GM21367 (cell line): ENCODE data around the gene RTKN.
"Not testable (repeated sequence)": the region's sequence is repeated elsewhere in the genome, so short reads cannot be mapped to it uniquely, and the experiment has no call there.

ENCODE experiments used
- ATAC-seq: cut with Tn5 transposase; IDR thresholded peaks from one replicate; pipeline ENCODE4 v1.9.1; 2021; ENCODE audit not compliant: unreplicated experiment

Gene RTKN

DNA sequence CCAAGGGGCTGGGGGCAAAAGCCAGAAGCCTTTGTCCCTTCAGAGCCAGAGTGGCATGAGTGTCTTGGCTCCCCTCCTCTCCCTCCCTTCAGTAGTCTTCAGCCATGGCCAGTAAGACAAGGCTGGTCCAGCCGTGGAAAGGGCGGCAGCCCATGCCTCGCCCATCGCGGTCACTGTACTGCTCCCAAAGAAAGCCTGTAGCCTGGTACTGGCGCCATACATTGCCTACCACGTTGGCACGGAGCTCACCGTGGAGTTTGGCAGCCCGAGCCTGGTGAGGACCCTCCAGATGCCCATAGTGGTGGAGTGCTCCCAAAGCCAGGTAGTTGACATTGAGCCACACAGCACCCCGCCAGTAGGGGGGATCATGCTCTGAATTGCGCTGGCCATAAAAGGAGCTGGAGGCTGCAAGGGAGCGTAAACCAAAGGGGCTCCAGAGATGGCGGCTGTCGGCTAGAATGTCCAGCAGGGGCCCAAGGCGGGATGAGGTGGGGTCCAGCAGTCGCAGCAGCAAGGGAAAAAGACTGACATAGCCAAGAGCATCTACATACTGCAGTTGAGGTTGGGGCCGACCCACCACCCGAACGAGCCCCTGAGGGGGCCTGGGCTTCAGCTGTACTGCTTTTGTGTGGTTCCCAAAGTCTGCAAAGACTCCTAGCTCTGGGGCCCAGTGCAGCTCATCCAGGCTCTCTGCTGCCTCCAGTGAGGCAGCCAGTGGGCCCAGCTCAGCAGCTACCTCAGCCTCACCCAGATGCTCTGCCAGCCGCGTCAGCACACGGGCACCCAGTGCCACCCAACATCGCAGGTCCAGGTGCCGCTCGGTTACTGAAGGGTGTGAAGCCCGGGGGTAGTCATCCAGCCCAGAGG lies 19.7 kb upstream of the RTKN start:
- no peak for ATAC-seq

DNA sequence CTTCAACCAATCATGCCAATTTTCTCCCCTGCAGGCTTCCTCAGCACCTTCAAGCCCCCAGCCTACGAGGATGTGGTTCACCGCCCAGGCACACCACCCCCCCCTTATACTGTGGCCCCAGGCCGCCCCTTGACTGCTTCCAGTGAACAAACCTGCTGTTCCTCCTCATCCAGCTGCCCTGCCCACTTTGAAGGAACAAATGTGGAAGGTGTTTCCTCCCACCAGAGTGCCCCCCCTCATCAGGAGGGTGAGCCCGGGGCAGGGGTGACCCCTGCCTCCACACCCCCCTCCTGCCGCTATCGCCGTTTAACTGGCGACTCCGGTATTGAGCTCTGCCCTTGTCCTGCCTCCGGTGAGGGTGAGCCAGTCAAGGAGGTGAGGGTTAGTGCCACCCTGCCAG lies 18.4 kb upstream of the RTKN start:
- not testable (repeated sequence) for ATAC-seq

DNA sequence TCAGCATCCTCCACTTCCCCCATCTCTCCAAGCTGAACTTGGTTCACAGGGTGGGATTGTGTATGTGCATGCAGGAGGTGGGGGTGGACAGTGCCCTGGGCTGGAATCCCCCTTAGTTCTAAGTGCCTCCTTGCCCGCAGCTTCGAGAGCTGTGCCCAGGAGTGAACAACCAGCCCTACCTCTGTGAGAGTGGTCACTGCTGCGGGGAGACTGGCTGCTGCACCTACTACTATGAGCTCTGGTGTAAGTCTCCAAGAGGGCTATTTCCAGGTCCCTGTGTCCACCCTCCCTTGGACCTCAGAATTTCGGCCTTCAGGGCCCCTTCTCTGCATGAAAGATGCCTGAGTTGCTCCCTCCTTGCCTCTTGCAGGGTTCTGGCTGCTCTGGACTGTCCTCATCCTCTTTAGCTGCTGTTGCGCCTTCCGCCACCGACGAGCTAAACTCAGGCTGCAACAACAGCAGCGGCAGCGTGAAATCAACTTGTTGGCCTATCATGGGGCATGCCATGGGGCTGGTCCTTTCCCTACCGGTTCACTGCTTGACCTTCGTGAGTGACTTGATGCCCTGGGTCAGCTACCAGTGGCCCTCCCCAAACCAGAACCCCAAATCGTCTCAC lies 17.9 kb upstream of the RTKN start:
- not testable (repeated sequence) for ATAC-seq

DNA sequence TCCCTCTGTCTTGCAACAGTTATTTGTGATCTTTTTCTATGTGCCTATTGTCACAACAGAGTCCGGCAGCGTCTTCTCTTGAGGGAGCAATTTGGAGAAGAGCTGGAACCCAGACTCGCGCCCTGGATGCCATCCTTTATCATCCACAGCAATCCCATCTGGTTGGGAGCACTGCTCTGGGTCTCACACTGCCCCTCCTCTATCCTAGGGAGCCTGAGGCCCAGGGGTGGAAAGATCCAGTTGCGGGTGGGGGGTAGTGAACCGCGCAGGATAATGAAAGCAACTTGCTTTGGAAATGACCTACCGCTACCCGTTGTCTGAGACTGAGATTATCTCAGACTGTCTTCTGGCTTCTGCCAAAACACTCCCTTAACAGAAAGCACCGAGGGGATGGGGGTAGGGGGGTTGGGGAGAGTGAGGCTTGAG lies 17.2 kb upstream of the RTKN start:
- ATAC-seq, result no peak

DNA sequence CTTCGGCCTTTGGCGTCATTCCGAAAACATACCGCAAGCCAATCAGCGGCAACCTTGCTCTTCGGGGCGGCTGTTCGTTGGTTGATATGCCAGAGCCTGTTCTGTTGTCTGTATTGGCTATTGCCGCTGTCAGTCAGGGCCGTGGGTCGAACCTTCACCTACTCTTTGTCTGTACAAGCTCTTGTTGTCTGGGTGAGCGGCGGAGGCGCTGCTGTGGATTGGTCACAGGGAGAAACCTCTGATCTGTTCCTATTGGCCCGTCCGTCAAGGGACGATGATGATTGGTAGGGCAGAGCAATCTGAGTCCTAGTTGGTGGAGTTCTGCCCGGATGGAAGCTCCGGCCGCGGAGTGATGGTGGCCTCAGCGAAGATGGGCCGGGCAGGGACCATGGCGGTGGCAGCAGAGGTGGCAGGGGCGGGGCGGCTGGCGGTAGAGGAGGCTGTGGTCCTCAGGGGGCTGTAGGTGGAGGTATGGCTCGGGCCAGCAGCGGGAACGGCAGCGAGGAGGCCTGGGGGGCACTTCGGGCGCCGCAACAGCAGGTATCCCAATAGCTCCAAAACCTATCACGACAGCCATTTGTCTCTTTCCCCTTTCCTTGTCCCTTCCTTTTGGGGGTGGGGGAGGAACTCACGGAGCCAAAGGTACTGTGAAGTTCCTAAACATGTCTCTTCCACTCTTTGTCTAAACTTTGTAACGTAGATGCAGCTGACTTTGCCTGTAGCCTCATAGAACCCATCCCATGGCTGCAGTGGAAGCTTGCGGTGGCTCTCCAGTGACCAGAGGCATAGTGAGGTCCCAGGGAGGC lies 16.6 kb upstream of the RTKN start, which contains the start of gene WBP1:
TSS of gene WBP1 (plus strand) at position 307 of the 806 bp plus-strand sequence. CDS start at position 472, 165 bp downstream.
- ATAC-seq, result peak; percentile 75

DNA sequence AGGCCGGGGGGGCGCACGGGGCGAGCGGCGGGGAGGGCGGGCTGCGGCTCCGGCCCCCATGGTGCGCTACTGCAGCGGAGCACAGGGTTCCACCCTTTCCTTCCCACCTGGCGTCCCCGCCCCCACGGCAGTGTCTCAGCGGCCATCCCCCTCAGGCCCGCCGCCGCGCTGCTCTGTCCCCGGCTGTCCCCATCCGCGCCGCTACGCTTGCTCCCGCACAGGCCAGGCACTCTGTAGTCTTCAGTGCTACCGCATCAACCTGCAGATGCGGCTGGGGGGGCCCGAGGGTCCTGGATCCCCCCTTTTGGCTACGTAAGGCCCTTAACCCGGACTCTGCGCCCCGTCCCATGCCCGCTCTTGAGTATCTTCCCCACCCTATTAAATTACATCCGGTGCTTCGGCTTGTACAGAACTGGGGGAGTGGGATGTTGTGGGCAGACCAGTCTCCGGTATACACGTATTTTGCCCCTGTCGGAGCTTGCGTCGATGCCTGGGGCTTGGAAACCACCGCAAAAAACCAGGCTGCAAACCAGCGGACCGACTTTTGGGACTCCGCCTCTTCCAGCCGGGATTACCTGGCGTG lies 15.9 kb upstream of the RTKN start:
- ATAC-seq, result peak; percentile 28

DNA sequence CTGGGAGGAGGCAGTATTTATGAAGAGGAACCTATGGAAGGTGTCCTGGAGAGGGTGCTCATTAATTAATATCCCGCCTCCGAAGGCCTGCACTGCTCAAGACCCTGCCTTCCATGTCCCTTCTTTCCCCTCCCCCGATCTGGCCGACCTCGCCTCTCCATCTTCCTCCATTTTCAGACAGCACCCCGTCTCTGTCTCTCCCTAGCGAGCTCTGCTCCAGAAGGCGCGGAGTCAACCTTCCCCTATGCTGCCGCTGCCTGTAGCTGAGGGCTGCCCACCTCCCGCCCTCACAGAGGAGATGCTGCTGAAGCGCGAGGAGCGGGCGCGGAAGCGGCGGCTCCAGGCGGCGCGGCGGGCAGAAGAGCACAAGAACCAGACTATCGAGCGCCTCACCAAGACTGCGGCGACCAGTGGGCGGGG lies 15.4 kb upstream of the RTKN start:
- no peak for ATAC-seq

DNA sequence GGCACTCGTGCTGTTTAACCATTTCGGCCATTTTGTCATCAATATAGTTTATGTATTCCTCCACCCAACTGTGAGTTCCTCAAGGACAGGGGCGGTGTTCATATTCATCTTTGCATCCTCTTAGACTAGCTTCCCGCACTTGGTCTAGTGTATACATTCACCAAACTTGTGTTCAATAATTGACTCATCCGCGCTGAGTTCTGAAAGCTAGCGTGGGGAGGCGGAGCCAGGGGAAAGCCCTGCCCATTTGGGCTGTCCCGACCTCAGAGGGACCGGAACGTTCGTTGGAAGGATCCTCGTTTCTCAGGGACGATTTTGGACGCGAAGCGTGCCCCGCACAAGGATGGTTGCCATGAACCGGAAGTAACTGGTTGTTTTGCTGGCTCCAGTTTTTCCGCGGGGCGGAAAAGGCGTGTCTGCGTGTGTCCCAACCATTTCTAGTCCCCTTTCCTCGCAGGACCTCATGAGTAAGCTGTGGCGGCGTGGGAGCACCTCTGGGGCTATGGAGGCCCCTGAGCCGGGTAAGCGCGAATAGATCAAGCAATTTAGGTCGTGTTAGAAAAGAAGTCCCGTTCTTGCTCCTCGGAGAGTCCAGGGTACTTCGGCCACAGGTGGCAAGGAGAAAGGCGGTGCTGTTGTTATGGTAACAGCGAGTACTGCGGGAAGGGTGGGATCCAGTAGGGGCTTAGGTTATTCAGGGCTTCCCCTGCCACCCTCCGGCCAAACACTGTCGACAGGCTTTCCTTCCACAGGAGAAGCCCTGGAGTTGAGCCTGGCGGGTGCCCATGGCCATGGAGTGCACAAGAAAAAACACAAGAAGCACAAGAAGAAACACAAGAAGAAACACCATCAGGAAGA lies 13.1 kb upstream of the RTKN start, which contains the start of gene INO80B:
TSS of gene INO80B (plus strand) at position 434 of the 858 bp plus-strand sequence. CDS start at position 464, 30 bp downstream.
- ATAC-seq, result peak; percentile 30

DNA sequence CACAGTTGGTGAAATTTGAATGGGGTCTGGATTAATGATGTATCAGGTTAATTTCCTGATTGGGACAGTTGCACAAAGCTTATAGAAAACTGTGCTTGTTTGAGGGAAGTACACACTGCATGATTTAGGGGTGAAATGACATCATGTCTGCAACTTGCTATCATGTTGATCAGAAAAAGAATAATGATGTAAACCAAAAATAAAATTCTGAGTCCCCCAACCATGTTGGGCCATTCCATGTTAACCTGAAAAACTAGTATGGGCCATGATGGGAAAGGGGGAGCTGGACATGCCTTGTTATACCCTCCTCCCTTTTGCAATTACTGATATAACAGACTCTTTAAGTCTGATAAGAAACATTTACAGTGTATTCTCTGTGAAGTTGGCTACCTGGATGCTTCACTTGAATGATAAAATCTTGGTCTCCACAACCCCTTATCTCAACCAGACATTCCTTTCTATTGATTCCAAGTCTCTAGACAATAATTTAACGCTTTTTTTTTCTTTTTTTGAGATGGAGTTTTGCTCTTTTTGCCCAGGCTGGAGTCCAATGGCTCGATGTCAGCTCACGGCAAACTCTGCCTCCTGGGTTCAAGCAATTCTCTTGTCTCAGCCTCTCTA lies 8.9 kb upstream of the RTKN start:
- ATAC-seq, result no peak

DNA sequence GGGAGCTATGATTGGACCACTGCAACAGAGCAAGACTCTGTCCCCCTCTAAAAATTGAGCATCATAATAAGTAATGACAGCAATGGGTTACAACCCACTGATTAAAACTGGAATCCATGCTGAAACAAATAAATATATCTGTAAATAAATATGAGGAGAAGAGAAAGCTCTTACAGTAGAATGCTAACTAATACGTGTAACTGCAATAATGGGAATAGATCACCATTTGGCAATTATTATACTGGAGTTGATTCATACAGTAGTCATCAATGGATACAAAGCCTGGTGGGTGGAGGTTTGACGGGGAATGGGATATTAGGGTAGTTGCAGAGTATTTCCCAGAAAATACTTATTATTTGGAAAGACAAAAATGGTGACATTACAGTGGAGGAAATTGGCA lies 7.0 kb upstream of the RTKN start:
- no peak for ATAC-seq

DNA sequence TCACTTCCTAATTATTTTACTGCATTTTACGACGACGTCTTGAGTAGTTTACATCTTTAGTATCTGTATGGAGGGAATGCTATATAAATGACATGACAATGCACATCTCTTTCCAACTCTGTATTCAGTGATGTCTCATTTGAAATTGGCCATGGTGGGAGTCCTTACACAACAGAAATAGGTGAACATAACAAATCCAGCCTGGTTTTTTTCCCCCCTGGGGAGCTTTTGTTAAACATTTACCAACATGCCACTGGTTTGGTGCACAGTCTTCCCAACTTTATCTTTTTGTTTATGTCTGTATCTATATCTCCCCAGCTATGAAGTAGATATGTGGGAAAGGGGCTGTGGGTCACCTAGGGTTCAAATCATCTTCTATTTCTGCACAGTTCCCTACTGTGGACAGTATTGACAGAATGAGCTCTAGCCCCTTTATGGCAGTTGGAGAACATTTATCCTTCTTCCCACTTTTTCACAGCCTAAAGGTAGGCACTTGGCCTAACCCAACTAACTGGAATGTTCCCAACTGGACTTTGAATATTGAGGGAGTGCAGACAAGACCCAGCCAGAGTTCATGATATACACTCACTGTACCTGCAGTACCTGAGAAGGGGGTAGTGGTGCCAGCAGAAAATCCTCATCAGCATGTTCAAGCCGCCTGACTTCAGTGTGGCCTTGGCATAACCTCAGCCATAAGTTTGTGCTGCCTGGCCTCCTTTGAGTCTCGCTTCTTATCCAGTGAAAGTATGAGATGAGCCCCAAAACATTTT lies 5.7 kb upstream of the RTKN start:
- no peak for ATAC-seq

DNA sequence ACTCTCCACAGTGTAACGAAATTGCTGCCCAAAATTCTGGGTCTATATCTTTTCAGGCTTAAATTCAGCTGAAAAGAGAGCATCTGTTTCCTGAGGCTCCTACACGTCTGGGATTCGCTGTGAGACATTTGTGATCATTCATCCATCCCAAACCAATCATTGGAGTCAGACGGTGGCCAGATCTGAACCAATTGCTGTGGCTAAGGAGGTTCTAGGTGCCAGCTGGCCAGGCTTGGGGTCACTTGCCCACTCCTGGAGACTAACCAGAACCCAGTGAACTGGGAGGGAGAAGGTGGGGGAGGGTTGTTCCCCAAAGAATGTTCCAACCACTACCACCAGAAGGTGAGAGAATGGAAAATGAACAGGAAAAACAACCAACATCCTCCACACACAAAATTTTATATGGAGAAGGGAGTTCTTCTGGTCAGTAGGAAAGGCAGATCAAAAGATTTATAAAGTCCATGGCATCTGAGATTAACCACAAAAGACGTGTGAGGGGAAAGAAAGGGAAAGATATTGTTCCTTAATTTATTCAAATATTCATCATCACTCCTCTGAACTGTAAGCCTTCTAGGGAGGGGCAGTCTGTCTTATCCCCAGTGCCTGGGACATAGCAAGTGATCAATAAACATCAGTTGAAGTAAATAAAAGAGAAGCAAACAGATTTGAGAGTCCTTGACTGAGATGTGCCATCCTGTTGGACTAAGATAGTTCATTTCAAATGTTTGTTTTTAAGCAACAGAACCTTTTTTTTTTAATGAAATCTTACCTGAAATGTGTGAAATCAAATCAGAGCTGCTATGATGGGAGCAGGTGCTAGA lies 3.0 kb upstream of the RTKN start:
- no peak for ATAC-seq

DNA sequence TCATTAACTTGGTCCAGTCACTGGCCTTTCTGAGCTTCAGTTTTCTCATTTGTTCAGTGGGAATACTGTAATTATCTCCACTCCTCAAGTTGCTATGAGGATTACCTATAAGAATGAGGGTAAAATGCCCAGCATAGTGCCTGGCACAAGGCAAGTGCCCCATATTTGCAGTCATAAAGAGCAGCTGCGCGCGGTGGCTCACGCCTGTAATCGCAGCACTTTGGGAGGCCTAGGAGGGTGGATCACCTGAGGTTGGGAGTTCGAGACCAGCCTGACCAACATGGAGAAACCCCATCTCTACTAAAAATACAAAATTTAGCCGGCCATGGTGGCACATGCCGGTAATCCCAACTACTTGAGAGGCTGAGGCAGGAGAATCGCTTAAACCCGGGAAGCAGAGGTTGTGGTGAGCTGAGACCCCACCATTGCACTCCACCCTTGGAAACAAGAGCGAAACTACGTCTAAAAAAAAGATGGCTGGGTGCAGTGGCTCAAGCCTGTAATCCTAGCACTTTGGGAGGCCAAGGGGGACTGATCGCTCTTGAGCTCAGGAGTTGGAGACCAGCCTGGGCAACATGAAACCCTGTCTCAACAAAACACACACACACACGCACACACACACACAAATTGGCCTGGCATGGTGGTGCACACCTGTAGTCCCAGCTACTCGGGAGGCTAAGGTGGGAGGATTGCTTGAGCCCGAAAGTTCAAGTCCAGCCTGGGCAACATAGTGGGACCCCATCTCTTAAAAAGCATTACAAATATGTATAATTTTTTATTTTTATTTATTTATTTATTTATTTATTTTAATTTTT lies 953 bp upstream of the RTKN start:
- not testable (repeated sequence) for ATAC-seq

DNA sequence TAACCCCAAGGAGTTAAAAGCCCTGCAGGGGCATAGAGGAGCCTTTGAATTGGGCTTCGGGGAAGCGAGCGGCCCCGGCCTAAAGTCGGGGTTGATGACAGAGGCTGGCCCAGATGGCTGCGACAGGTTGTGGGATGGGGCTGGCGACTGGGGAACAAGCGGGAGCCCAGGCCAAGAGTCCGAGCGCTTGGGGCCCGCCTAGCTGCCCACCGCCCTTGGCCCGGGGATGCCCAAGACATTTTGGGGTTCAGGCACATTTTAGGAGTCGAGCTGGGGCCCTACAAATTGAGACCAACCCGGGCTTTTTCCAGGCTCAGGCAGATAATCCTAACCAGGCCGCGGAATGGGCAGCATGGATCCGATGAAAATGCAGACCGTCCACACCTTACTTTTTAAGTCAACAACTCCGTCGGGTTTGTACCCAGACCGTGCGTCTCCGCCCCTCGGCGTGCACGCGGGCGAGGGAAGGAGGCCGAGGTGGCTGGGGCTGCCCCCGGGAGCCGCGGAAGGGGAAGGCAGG lies 507 bp downstream of the RTKN start:
- ATAC-seq, result no peak

DNA sequence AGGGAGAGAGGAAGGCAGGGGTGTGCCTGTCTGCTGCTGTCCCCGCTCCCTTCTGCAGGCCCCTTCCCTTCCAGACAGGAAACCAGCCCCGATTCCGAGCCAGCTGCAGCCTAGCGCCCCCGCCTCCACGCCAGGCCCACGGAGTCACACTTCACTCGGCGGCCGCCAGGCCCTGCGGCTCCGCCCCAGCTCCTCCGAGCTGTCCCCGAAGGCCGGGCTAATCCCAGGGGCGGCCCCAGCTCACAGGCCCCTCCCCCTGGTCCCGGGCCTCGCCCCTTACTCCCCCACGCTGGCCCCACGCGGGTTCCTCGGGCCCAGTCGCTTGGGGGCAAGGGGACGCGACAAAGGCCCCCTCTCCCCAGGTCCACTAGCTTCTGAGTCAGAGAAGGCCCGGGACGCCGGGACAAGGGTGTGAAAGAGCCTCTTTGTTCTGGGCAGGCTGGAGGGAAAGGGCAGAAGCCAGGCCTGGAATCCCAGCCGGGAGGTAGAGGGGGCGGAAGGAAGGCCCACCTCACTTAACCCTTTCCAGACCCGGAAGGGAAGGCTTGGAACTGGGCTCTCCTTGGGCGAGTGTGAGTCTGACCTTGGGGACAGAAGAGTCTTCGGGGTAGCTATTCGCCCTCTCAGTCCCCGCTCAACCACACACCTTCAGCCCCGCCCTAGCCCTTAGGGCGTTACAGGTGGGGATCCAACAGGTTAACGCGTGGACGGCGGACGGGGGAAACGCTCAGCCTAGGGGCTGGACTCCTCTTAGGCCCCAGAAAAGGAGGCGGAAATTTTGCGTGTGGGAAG lies 1.2 kb downstream of the RTKN start:
- peak; percentile 90 for ATAC-seq

DNA sequence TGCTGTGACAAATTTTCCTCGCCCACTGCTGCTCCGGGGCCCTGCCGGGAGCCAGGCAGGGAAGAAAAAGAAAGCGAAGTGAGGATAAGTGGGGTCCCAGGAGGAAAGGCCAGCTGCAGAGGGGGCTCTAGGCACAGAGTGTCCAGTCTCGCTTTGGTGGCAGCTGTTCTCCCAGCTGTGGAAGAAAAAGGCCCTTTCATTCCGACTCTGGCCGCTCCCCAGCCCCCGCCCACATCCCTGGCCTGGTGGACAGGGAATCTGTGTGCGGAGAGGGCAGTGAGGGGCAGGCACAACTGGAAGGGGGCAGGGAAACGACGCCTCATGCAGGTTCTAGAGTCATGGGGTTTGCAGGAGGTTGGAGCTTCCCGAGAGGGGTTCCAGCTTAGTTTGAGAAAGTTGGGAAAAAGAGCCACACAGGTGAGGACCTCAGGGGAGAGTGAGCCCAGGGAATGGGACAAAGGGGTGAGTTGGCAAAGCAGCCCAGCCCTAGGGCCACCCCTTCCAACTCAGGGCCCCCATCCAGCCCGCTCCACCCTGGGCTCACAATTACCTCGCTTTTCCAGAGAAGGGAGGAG lies 1.8 kb downstream of the RTKN start:
- no peak for ATAC-seq
